HG03045 (cell line): ENCODE data around the gene AKR1D1.
"Not testable (repeated sequence)": the region's sequence is repeated elsewhere in the genome, so short reads cannot be mapped to it uniquely, and the experiment has no call there.

Experiments used
- ATAC-seq: cut with Tn5 transposase; IDR thresholded peaks from one replicate; pipeline ENCODE4 v1.9.1; 2021; ENCODE audit warnings: mild to moderate bottlenecking, moderate library complexity; ENCODE audit not compliant: unreplicated experiment

The AKR1D1 gene

DNA sequence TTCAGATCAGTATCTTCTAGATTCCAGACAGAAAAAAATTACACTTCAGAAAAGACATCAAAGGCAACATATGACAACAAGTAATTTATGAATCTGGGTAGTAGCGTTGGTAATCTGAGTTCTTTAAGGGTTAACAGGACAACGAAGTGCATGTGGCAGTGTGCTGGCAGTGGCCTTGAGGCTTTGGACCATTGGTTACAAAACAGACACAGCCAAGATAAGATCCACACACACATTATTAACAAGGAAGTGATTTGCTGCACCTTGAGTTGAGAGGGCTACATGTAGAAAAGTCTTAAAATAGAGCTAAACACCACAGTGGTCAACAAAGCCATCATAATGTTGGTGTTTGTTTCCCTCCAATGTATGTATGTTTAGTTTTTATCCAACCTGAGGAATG is 40.6 kb downstream of the AKR1D1 start:
- ATAC-seq = no peak

DNA sequence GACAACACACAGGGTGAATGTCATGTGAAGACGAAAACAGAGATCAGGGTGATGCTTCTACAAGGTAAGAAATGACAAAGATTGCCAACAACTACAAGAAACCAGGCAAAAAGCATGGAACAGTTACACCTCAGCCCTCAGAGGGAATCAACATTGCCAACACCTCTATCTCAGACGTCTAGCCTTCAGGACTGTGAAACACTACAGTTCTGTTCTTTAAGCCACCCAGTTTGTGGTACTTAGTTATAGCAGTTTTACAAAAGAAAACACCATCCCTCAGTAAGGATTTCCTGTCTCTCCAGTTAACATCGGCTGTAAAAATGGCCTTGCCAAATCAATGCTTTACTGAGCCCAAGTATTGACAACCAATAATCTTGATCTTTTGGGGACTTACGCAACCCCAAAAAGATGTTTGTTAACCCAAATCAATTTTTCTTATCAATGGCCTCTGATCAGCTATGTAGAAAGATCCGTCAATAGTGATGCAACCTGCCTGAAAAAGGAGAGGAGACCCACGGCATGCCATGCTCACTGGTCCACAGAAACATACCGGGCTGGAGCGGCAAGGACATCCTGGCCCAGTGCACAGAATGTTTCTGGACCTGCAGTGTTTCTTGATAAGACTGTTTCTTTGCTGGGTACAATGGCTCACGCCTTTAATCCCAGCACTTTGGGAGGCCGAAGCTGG is 44.0 kb downstream of the AKR1D1 start:
- ATAC-seq = no peak

DNA sequence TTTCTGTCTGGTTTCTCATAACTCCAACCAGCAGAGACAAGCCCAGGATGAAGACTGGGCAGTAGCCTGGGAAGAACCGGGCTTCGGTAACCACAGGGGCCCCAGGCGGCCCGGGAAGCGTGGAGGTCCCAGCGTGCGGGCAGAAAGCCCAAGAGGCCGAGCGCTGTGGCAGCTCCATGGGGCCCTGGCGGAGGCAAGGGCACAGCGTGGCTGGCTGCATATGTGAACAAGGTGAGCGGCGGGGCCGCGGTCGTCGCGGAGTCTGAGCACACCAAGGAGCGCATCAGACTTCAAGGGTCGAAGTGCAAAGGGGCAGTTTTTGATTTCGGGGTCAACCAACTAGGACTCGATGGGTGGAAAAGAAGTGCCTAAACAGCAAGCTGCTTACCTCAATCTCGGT is 45.9 kb downstream of the AKR1D1 start:
- ATAC-seq = no peak

DNA sequence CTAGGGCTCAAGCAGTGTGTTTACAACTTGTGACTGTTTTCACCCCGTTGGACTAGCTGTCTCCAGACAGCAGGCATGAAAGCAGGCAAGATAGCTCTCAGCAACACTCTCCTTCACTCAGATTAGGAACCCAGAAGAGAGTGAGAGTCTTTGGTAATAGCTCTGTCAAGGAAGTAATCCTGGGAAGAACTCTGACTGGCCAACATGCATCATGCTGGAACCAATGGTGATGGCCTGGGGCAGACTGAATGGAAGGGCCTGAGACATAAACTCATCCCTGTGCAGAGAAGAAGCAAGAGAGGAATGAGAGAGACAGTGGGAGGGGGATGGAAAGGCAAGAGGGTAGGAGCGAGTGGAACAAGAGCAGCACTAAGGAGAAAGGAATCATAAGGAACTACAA is 48.9 kb downstream of the AKR1D1 start:
- ATAC-seq = no peak

DNA sequence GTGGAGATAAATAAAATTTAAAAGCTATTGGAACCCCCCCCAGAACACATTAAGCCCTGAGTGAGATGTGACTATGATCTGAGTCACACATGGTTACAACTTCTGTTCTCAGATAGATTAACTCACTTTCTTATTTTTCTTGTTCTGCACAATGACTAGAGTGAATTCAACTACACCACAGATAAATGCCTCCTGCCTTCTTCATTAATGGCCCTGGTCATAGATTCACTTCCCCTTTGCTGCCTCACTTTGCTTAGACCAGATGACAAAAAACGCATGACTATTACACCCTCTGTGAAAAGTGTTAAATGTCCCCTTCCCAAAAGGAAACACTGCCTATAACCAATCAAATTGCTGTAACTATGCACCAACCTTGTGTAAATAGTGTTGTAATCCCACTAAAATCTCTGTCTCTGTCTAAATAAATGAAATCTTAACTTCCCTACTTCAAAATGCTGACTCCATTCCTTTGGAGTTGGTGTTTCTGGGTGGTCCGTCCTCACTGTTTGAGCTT is 49.4 kb downstream of the AKR1D1 start:
- ATAC-seq = no peak

DNA sequence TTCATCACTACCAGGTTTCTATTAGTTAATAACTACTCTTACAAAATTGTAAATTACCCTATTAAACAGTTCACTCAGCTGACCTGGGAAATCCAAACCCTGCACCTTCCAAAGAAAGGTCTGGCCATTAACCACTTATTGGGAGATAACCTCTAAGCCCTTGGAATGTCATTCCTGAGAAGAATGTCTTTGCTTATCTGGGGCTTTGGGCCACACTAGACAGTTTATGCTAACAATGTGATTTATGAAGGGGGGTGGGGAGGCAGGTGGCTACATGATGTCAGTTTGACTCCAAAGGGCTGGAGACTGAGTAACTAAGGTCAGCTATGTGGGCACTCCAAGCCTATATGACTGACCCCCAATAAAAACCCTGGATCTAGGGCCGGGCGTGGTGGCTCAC is 50.7 kb downstream of the AKR1D1 start:
- no peak for ATAC-seq

DNA sequence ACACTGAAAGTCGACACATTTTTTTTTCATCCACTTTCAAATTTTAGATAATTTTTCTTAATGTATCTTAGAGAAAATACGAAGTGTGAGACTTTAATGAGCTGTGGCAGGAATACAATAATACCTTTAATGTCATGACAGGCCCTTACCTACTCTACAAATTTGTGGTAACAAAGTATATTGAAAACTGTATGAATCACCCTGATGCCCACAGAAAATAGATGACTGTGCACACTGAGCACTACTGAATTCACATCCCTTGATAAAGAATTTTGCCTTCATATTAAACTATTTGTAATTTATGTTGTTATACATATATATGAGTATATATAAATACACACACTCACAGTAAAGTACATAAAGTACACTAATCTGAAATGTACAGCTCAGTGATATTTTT is 51.7 kb downstream of the AKR1D1 start:
- ATAC-seq = no peak

DNA sequence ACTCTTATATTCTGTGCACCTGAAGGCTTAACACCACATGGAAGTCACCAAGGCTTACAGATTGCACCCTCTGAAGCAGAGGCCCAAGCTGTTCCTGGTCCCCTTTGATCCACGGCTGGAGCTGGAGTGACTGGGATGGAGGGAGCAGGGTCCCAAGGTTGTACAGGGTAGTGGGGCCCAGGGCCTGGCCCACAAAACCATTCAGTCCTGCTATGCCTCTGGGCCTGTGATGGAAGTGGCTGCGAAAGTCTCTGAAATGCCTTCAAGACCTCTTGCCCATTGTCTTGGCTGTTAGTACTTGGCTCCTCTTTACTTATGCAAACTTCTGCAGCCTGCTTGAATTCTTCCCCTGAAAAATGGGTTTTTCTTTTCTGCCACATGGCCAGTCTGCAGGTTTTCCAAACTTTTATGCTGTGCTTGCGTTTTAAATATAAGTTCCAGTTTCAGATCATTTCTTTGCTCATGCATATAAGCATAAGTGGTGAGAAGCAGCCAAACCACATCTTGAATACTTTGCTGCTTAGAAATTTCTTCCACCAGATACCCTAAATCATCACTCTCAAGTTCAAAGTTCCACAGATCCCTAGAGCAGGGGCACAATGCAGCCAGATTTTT is 53.4 kb downstream of the AKR1D1 start:
- ATAC-seq = no peak

DNA sequence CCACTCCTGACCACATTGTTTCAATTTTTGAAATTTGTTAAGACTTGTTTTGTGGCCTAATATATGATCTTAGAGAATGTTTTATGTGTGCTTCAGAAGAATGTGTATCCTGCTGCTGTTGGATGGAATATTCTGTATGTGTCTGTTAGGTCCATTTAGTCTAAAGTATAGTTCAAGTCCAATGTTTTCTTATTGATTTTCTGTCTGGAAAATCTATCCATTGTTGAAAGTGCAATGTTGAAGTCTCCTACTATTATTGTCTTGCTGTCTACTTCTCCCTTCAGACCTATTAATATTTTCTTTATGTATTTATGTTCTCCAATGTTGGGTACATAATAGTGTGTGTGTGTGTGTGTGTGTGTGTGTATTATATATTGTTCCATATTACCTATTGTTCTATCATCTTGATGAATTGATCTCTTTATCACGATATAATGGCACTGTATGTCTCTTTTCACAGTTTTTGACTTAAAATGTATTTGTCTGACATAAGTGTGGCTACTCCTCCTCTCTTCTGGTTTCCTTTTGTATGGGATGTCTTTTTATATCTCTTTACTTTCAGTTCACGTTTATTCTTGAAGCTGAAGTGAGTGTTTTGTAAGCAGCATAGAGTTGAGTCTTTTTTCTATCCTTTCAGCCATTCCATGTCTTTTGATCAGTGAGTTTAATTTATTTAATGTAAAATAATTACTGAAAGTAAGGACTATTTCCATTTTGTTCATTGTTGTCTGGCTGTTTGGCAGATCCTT is 61.3 kb downstream of the AKR1D1 start:
- peak; percentile 68 for ATAC-seq

DNA sequence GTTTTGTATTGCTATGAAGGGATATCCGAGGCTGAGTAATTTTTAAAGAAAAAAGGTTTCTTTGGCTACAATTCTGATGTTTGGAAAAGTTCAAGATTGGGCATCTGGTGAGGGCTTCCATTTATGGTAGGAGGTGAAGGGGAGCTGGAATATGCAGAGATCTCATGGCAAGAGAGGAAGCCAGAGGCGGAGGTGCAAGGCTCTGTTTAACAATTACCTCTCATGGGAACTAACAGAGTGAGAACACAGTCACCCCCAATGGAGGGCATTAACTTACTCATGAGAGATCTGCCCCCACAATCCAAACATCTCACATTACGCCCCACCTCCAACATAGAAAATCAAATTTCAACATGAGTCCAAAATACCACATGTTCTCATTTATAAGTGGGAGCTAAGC is 62.0 kb downstream of the AKR1D1 start:
- no peak for ATAC-seq

DNA sequence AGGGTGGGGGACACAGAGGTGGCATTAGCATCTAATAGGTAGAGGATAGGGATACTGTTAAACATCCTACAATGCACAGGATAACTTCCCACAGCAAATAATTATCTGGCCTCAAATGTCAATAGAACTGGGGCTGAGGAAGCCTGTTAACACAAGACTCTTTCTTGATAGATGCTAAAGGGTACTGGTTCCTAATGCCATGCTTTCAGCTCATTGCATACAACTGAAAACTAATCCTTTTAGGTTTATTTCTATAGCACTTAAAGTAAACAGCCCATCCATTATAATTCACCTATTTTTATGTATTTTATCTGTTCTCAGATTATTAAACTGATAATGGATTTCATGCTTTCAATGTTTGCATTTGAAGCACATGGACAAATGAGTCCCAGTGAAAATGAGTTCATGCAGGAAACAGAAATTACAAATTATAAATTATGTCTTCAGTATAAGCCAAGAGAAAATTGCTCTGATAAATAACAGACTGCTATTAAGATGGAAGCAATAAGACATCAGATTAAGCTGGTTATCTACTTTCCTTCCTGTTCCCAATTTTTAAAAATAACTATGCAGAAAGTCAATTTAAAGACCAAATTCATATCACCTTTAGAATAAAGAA is 66.4 kb downstream of the AKR1D1 start:
- ATAC-seq = no peak

DNA sequence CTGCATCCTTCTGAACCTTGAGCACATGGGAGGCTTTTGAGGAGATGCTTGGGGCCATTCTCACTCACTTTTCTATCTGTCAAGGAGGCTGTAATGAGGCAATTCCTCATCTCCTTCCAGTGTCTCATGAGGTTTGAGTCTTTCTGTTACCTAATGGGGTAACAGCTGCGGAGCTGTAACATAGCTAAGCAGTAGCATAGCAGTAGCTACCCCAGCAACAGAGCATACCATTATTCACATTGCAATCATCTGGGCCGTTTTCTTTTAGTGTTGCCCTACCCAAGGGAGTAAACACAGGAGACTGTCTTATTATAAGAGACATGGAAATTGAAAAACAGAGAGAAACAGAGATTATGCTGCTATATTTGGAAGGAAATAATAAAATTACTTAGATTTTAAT is 68.7 kb downstream of the AKR1D1 start:
- no peak for ATAC-seq

DNA sequence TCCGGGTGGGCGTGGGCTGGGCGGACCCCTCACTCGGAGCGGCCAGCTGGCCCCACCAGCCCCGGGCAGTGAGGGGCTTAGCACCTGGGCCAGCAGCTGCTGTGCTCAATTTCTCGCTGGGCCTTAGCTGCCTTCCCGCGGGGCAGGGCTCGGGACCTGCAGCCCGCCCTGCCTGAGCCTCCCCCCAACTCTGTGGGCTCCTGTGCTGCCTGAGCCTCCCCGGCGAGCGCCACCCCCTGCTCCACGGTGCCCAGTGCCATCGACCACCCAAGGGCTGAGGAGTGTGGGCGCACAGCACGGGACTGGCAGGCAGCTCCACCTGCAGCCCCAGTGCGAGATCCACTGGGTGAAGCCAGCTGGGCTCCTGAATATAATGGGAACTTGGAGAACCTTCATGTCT is 70.0 kb downstream of the AKR1D1 start:
- ATAC-seq = not testable (repeated sequence)

DNA sequence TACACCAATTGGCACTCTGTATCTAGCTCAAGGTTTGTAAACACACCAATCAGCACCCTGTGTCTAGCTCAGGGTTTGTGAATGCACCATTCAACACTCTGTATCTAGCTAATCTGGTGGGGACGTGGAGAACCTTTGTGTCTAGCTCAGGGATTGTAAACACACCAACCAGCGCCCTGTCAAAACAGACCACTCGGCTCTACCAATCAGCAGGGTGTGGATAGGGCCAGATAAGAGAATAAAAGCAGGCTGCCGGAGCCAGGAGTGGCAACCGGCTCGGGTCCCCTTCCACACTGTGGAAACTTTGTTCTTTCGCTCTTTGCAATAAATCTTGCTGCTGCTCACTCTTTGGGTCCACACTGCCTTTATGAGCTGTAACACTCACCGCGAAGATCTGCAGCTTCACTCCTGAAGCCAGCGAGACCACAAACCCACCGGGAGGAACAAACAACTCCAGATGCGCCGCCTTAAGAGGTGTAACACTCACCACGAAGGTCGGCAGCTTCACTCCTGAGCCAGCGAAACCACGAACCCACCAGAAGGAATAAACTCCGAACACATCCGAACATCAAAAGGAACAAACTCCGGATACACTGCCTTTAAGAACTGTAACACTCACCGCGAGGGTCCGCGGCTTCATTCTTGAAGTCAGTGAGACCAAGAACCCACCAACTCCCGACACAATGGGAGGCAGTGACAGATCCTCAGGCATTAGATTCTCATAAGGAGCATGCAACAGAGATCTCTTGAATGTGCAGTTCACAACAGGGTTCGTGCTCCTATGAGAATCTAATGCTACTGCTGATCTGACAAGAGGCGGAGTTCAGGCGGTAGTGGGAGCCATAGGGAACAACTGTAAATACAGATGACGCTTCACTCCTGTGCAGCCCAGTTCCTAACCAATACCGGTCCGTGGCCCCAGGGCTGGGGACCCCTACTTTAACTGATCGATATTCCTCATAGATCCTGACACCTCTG is 70.8 kb downstream of the AKR1D1 start:
- not testable (repeated sequence) for ATAC-seq

DNA sequence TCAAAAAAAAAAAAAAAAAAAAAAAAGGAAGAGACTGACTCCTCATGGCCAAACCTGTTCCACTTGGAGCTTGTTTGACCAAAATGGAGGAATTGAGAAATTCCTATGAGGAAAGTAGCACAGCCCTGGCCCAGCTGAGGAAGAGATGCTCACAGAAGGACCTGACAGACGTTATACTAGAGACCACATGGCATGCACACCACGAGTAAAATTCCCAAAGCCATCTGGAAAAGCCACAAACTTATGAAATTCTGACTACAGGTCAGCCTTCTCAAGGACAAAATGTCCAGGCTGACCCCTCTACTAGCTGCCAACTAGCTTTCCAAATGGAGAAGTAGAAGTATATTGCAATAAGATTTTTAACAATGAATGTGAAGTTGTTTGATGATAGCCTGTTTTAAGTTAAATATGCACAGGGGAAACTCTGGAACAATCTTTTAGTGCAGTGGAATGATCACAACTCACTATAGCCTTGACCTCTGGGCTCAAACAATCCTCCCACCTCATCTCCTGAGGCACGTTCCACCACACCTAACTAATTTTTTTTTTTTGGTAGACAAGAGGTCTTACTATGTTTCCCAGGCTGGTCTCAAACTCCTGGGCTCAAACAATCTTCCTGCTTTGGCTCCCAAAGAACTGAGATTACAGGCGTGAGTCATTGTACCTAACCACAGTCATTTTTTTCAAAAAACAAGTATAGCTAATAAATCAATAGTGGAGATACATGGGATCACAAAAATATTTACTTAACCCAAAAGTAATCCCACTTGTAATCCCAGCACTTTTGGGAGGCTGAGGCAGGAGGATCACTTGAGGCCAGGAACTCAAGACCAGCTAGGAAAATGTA is 75.7 kb downstream of the AKR1D1 start:
- ATAC-seq = no peak

DNA sequence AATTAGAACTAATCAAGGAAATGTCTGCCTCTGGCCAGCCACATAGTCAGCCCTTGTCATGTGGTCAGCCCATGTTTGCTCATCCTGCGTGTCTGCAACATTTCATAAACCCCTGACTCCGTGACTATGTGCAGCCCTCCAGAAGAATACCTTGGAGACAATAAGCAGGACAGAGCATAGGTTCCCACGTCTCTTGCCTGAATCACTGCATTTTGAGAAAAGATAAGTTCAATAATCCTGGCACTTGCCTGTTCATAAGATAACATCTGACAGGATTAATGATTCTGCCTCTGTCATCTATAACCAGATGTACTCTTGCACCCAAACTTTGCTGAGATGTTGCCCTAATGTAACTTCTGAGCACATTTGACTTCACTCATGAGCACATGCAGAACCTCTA is 78.4 kb downstream of the AKR1D1 start:
- ATAC-seq = no peak

DNA sequence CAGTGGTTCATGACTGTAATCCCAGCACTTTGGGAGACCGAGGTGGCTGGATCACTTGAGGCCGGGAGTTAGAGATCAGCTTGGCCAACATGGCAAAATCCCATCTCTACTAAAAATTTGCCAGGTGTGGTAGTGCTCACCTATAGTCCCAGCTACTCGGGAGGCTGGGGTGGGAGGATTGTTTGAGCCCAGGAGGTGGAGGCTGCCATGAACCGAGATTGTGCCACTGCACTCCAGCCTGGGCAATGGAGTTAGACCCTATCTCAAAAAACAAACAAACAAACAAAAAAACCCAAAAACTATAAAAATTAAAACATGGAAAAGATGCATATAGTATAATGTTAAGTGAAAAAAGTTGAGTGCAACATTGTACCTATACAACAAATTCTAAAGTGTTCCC is 81.4 kb downstream of the AKR1D1 start:
- ATAC-seq = no peak

DNA sequence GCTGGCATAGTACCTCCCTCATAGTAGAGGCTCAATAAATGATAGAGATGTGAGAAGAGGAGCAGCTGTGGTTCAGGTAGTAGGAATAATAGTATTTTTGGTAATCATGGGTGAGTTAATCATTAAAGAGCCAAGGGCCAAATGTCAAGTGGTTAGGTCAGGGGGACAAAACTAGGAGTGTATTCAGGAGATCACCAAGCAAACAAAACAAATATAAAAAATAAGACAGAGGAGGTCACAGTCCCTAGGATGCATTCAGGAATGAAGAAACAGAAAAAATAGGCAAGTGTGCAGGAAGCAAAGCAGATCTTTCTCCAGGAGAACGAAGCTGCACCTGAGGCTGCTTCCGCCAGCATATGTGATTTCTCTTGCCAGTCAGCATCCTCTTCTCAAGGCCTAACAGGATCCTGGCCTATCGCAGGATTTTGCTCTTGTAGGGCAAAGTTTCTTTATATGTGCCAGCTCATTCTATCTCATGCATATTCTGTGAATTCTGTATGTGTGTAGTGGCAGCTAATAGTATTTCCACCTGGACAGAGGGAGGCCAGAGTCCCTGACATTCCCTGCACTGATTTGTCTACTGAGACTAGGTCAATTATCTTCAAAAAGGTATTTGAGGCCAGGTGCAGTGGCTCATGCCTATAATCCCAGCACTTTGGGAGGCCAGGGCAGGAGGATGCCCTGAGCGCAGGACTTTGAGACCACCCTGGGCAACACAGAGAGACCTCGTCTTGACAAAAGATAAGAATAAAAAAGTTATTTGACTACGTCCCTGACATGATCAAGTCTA is 82.7 kb downstream of the AKR1D1 start:
- ATAC-seq = no peak

DNA sequence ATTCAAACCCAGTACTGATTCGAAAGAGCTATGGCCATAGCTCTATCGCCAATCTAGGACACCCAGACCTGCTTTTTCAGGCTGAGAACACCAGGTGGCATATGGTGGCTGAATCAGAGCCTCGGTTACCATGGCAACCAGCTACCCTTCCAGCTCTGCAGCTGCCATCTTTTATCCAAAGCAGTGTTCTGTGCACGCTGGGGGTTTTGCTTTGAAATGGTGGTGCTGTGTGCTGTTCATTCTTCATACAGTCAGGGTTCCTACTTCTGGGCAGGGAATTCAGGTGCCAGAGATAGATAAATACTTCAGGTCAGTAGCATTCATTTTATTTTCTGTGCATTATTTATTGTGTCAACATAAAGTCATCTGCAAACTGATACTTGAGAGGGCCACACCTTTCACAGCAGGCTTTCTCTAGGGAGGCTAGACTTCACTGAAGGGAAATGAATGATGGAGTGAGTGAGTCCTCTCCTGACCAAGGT is 85.4 kb downstream of the AKR1D1 start:
- peak; percentile 100 for ATAC-seq
